NCI-H187 treated with DMSO at 0.1 percent for 48 hours (cell line): ENCODE measurements around the gene ALK.

Experiments
- DNase-seq: peaks from one replicate; lab custom pipeline; 2025; lab: John Stamatoyannopoulos, UW

The ALK gene

DNA sequence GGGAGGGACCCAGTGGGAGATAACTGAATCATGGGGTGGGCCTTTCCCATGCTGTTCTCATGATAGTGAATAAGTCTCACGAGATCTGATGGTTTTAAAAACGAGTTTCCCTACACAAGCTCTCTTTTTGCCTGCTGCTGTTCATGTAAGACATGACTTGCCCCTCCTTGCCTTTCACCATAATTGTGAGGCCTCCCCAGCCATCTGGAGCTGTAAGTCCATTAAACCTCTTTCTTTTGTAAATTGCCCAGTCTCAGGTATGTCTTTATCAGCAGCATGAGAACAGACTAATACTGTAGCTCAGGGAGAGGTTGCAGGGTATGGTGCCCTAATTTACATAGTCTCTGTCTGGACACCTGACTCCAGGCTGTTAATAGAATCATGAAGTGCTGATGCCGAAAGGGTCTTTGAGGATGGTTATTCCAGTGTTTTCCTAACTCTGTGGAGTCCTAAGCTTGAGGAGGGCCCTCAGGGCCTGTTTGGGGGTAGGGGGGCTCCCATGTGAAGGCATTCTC lies 343.2 kb downstream of the ALK start:
- DNase-seq = no peak

DNA sequence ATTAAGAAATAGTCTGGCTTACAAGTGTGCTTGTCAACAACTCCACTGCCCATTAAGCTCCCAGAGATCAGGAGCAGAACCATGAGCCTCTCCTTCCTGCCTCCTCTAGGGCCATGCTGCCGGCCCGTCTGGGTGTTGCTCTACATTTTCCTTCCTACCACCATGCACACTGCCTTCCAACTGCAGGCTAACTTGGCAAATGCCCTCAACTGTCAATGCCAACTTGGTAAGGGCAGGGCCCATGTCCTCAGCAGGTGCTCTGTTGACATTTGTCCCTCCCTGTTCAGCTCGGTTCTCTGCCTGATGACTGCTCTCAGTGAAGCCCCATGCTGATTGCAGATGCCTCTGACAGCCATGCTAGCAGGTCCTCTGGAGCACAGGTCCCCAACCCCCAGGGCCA lies 345.2 kb downstream of the ALK start:
- no peak for DNase-seq

DNA sequence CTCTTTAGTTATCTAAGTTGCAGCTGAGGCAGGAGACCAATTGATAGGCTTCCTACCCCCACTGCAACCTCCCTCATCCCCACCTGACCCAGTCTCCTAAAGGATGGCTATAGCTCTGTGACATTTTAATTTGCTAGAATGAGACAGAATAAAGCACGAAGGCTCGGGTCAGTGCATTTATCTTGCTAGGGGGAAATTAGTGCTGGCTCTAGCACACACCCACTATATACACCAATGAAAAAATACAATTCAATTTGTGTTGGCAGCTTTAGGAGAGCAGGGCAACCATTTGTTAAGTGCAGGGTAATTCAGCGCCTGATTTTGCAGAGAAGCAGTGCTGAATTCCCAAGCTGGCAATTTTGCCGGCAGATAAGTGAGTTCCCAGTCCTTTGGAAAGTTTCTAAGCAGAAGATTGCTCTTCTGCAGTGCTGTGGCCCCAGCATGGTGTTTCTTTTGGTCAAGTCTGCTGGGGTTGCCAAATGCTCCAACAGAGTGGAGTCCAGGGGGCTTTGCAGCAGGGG lies 346.0 kb downstream of the ALK start:
- DNase-seq = no peak

DNA sequence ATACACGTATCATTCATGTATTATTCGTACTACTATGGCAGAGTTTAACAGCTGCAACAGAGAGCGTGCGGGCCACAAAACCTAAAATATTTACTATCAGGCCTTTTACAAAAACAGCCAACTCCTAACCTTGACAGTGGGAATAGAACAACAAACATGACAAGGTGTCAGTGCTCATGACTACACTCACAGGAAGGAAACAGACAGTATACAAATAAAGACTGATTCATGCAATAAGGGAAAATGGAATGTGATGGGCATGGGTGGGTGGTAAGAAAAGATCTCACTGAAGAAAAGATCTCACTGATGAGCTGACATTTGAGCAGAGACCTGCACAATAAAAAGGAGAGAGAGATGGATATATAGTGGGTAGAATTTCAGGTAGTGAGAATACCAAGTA lies 347.8 kb downstream of the ALK start:
- no peak for DNase-seq

DNA sequence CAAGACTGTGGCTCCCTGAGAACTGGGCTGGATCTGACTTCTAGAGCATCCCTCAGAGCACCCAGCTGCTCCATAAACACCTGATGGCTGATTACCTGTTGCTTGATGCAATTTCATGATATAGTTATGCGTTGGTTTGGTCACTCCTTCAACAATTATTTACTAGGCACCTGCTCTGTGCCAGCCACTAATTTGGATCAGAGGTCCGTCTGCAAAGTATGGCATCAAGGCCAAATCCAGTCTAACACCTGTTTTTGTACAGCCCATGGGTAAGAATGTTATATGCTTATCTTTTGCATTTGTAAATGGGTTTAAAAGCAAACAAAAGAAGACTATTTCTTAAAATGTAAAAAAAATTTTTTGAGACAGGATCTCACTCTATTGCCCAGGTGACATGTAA lies 348.2 kb downstream of the ALK start:
- DNase-seq = no peak

DNA sequence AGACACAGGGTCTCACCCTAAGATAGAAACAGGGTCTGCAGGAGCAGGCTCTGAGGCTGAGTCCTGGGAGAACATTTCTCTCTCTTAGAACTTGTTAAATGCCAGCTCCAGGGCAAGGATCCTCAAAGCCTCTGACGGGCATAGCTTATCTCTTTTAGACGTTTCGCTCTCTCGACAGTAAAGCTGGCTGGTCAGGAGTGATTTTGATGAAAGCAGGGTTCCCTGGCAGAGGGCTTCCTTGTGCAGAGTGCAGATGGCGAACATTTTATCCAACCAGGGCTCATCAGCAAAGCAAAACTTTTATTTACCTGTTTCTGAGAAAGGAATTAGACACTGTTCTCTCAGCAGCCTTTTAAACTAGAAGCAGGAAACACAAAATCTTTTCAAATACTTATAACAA lies 350.8 kb downstream of the ALK start:
- DNase-seq = no peak

DNA sequence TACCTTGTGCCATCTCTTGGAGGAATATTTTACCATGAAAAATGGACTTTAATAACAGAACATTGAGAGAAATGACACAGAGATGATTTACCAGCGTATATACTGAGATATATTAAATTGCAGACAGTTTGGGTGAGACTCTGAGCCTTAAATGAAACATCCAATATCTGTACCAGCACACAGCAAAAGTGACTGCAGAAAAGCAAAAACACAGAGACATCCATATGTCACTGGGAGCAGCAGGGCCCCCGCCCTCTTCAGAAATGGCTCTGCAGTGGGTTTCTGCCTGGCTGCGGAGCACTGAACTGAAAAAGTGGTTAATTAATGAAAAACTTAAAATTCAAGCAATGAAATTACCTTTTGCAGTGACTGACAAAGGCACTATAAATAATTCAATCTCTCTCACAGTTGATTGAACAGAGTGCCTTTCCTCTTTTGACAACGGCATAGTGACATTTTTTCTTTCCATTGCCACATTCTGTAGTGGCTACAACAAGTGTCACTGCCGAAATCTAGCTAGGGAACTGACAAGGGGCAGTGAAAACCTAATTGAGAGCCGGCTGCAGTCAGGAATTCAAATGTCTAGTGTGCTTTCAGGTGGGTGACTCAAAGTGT lies 353.4 kb downstream of the ALK start:
- DNase-seq = no peak

DNA sequence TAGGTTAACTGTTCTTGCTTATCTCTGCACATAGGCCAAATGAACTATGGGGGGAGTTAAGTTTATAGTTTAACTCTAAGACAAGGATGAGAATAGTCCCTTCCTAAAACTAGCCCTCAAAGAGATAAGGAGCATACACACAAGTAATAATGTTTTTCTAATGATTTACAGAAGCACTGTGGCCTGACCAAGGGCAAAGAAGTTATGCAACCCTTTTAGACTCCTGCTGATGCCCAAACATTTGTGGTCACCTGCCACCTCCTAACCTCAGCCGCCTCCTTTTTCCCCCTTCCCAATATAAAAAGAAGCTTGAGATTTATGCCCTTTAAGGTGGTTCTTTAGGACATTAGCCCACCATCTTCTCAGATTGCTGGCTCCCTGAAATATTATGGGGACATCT lies 357.7 kb downstream of the ALK start:
- DNase-seq = no peak

DNA sequence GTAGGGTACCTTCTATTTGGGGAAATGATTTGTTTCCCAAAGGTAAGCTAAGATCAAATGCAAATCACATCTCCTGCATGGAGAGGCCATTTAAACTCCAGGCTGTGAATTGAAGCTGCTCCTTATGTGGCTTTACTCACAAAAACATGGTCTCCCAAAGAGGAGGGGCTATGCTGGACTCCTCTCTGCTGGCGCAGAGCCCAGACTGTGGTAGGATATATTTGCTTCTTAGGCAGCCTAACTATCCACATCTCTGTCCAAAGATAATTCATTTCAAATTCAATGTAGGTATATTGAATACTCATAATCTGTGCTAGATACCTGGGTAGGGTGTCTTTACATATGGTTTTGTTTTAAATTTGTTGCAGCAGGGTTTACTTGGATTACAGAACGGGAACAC lies 358.5 kb downstream of the ALK start:
- DNase-seq = peak; percentile 45

DNA sequence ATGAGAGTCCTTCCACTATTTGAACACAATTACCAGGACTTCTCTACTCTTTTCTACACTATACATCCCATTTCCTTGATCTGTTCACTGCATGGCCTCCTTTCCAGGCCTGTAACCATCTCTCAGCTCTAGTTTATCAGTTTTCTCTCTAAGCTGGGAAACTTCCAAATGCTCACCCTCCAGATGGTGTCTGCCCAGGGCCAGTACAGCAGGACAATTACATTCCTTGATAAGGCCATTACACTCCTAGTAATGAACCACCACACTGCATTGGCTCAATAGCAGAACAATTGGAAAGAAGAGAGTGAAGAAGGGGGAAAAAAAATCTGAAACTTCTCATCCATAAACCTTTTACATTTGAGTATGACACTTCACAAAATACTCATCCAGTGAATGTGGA lies 359.1 kb downstream of the ALK start:
- no peak for DNase-seq

DNA sequence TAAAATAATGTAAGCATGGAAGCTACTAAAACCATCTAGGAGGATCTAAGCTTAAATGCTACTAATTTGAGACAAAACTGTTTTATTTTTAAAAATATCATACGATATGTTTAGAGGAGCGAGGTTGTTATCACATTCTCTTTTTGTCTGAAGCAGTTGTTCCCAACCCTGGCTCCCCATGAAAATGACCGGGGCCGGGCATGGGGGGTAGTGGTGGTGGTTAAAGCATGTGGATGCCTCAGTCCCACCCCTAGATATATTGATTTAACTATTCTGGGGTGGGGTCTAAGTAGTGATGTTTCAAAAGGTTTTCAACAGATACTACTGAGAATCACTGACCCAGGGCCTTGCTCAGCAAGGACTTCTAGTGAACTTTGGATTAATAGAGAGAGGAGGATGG lies 359.8 kb downstream of the ALK start:
- no peak for DNase-seq

DNA sequence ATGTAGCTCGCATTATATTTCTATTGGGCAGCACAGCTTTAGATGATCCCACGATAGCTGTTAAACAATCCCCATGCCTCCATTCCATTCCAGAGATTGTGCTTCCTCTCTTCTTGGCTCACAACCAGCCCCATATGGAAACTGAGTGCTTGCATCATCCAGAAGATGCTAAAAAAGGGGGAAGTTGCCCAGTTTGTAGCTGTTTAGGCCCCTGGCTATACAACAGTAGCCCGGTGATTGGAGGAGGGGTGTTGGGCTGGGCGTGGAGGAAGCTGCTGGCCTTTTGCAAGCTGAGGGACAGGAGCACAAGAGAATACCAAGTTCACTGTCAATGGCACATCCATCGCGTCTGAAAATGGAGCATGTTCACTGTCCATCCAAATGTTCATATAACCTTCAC lies 360.2 kb downstream of the ALK start:
- no peak for DNase-seq

DNA sequence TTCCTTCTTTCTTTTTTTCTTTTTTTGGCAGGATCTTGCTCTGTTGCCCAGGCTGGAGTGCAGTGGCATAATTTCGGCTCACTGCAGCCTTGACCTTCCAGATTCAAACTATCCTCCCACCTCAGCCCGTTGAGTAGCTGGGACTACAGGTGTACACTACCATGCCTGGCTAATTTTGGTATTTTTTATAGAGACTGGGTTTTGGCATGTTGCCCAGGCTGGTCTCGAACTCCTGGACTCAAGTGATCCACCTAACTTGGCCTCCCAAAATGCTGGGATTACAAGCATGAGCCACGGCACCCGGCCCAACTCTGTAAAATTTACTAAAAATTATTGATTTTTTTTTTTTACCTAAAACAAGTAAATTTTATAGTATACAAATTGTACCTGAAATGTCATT lies 360.8 kb downstream of the ALK start:
- no peak for DNase-seq

DNA sequence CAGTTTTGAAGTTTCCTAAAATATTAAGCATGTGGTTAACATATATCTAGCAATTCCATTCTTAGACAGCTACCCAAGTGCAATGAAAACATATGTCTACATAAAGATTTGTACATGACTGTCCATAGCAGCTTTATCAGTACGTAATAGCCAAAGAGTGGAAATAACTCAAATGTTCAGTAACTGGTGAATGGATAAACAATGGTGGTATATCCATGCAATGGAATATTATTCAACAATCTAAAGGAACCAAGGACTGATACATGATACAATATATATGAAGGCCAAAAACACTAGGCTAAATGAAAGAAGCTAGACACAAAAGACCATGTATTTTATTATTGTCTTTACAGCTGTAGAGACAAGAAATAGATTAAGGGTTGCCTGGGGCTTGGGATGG lies 361.4 kb downstream of the ALK start:
- DNase-seq = no peak

DNA sequence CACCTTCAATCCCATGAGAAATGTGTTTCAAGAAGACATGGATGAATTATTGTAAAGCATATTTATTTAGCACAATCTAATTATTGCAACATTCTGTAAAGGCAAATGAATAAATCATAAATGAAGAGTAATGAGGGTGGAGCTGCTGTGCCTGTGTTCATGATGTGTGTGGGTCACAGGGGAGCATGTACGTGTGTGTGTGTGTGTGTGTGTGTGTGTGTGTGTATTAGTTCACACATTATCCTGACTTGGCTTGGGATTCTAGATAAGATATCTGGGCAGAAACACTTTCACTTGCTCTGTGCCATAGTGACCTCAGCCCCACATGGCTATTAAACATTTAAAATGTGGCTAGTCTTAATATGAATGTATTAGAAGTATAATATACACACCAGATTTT lies 361.8 kb downstream of the ALK start:
- no peak for DNase-seq

DNA sequence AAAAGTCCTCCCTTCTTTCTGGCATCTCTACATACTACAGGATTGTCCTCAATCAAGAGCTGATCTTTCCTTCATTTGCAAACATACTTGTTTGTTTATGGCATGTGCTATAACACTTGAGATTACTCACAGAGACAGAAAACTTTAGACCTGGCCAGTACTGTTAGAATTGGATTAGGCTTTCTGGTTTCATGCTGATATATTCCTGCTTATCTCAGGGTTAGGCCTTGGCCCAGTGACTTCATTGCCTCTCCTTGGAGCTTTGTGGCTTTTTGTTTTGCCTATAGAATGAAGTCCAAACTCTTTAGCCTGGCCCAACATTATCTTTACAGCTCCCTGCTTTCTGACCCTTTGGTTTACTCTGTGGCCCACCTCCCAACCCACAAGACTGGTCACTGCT lies 363.3 kb downstream of the ALK start:
- no peak for DNase-seq

DNA sequence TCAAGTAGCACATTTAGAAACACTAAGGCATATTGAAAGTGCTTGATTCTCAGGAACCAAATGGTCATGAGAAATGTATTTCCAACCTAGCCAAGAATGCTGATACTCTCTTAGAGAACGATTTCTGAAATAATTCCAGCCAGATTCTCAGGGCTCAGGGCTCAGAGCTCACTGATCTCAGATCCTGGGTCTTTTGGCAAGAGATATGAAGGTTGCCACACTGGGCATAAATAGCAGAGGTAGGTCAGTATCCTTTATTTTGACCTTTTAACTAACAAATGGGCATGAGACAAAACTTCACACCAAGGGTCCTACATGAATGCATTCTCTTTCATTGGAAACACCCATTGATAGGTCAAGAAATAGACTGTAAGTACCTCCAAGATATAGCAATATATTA lies 364.1 kb downstream of the ALK start:
- DNase-seq = no peak

DNA sequence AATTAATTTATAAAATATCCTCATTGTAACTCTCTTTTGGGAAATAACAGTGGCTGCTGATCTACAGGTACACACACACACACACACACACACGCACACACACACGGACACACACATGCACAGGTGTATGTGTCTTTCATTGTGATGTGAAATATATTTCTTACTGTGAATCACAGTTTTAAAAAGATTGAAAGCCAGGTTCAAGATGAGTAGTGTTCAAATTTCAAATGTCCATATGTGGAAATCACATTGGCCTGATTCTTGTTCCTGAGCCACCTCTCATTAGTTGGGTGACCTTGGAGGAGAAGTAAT lies 372.4 kb downstream of the ALK start:
- DNase-seq = no peak

DNA sequence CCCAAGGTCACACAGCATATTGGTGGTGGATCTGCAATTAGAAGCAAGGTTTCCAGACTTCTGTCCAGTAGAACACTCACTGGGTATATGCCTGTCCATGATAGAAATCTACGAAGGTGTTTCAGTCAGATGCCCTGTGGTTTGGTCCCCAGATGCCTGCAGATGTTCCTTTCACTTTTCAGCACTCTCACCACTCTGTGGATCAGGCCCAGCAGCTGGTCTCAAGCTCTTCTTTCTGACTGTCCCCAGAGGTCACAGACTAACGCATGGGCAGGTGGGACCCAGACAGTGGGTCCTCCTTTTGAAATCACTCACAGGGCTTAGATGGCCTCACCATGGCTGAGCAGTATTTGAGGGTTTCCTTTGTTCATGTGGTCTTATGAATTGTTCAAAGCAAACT lies 376.5 kb downstream of the ALK start:
- no peak for DNase-seq

DNA sequence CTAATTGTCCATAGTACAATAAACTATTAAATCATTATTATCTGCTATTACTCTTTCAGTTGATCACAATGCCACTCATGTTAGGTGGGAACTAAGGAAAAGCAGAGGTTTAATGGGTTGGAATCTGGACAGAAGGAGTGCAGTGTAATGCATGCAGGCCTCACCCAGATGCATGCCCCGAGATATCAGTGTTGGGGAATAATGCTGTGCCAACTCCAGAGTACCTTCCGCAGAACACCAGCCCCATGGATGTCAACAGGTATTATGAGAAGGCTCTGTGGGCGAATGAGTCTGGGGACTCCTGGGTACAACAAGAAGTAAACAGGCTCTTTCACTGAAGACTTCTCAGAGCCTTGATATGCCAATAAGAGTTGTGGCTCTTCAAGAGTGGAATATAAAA lies 377.4 kb downstream of the ALK start:
- DNase-seq = no peak

DNA sequence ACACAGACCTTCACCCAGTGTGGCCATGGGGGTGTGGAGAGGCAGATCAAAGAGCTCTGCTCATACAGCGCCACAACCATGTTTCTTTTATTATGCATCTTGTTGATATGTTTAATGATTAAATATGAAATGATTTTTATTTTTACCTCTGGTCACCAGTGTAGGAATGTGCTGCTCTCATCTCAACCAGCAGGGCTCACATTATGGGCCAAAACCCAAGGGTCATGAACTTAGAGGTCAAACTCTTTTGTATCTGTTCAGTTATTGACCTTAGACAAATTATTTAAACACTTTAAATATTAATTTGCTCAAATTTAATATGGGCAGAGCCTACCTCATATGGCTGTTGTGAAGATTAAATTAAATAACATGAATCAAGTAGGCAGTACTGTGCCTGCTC lies 386.2 kb downstream of the ALK start:
- DNase-seq = no peak

DNA sequence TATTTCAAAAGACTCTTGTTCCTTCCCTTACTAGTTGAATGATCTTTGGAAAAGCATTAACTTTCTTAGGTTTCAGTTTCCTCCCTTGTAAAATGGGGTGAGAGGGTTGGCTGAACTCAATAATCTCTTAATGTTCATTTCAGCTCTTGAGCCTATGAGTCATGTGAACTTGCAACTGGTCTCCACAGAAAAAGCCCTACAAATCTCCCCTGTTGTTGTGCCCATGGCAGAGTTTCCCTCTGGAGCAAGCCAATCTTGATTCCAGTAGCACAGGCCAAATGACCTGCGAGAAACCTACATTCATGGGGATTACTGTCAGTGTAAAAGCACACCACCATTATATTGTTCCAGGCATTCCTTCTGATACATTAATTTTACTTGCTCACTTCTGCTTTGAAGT lies 388.9 kb downstream of the ALK start:
- DNase-seq = no peak

DNA sequence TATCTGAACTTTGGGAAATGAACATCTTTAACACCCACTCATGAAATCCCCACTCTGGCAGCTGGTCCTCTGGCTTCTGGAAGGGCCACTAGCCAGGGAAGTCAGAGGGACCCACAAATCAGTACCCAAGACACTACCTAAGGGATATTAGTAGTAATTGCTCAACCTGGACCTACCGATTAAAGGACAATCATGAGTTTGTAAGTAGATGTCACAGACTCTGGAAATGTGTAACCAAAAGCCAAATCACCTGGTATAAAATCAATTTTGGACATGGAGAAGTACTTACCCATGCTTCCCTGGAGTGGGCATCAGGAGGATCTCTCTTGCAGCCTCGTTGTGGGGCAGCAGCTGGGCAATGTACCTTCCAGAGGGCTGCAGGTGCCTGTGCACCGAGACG lies 389.8 kb downstream of the ALK start:
- DNase-seq = no peak

DNA sequence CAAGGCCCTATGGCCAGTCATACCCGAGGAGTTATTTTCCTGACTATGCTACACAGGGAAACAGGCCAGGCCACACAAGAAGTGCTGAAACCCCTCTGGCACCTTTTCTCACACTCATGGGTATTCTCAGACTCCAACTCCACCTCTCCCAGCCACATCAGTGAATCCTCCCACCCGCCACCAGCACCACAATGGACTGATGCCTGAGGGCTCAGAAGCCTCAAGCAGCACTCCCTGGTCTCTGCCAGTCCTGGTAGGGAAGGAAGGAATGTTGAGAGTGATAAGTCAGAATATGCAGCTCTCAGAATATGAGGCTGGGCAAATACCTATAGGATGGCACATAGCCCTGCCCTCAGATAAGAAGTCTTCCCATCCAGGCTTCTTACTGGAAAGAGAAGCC lies 391.1 kb downstream of the ALK start:
- DNase-seq = no peak
